Testis (tissue), 3 donors: ENCODE data around the gene N4BP2L1. TPM values are rescaled to one million over a fixed set of nuclear protein-coding genes. Genes with fewer than 3 reads are reported as not detected.

Experiments used
- DNase-seq: peaks from one replicate; pipeline ENCODE4 v3.0.0-alpha.2; 2019
- H3K27ac ChIP-seq, 2 donors: fragments of 200-600 bp; sonication (generic); one replicate each; pipeline ENCODE4 v1.5.1; 2019
- H3K27me3 ChIP-seq: fragments of 200-600 bp; sonication (generic); one replicate; pipeline ENCODE4 v1.5.1; 2019
- H3K36me3 ChIP-seq: fragments of 200-600 bp; sonication (generic); one replicate; pipeline ENCODE4 v1.5.1; 2017; ENCODE audit warnings: low read depth; ENCODE audit errors: missing control alignments
- H3K4me1 ChIP-seq: fragments of 200-600 bp; sonication (generic); one replicate; pipeline ENCODE4 v1.5.1; 2019
- H3K4me3 ChIP-seq, 2 donors: fragments of 200-600 bp; sonication (generic); one replicate each; pipeline ENCODE4 v1.5.1; 2017 to 2019
- H3K9me3 ChIP-seq: fragments of 200-600 bp; sonication (generic); one replicate; pipeline ENCODE4 v1.5.1; 2017
- POLR2A ChIP-seq: fragments of 450-650 bp; IDR thresholded peaks from one replicate; pipeline ENCODE4 v1.6.1; 2017; ENCODE audit warnings: antibody characterized with exemption, mild to moderate bottlenecking, moderate library complexity
- WGBS, 2 donors: methylation state at CpG; one replicate each; pipeline ENCODE4 v1.1.5; 2018; 5-methylcytosine and 5-hydroxymethylcytosine counted together
- intact Hi-C: fragments of 100-400 bp; cut with DNase I; formaldehyde crosslinking; loops from one replicate; pipeline ENCODE4 v1.15.1; 2023; ENCODE audit warnings: low total_unique reads
- polyA plus RNA-seq: library from polyadenylated mRNA; stranded (reverse); fragments of 350-450 nt; fragmentation: Illumina TruSeq; extraction: RNeasy Lipid Tissue Mini Kit (QIAGEN cat#74804); gene quantifications from one replicate; pipeline ENCODE4 v1.2.3, GENCODE V29; 2014; ENCODE audit warnings: low read depth, low replicate concordance; ENCODE audit not compliant: insufficient read depth
- total RNA-seq, 2 donors: library from RNA; depleted of rRNA; stranded (reverse); fragments of >200 nt; gene quantifications; one replicate each; pipeline ENCODE4 v1.2.3, GENCODE V29; 2016
- TF ChIP-seq, protein P1 (sequence below), 3 experiments: fragments of 450-650 bp in 2 of 3; fragments of 200-600 bp in 1 of 3; sonication (generic) in 1 of 3; IDR thresholded peaks; one replicate each; pipeline ENCODE4 v1.5.1; 2016 to 2019; ENCODE audit warnings: antibody characterized with exemption in 3 of 3, mild to moderate bottlenecking in 2 of 3, moderate library complexity in 1 of 3

Gene N4BP2L1
- total and polyA plus RNA-seq, 3 donors from 2014 or later = 8.3 to 13.6 (median 12.8) TPM

DNA sequence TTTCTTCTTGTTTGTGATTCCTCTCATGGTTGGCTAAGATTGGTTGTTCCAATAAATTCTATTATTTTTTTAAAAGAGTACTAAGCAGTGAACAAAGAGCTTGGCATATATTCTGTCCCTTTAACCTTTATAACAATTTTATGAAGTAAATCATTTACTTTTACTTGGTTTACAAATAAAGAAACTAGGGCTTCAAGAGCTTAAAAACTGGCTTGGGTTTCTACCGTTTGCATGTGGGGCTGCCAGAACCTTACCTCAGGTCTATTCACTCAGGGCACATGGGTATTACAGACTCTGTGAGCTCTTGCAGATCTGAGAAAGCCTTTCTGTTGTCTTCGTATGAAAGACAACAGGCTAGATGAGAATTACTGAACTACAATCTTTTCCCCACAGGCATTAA lies 13.3 kb downstream of the N4BP2L1 start:
- Histone ChIP-seq H3K4me1 (no peaks in the 10 kb centered on the region), H3K9me3 (no peaks in the 10 kb centered on the region), H3K36me3 (no peaks in the 10 kb centered on the region), H3K27ac (no peak overlapping the region), H3K27me3 (no peaks in the 10 kb centered on the region), H3K4me3 (no peak overlapping the region)
- intact Hi-C loops = no loop called here
- DNase-seq = no peak
- TF ChIP-seq POLR2A = no peak
- TF ChIP-seq, protein P1, sequence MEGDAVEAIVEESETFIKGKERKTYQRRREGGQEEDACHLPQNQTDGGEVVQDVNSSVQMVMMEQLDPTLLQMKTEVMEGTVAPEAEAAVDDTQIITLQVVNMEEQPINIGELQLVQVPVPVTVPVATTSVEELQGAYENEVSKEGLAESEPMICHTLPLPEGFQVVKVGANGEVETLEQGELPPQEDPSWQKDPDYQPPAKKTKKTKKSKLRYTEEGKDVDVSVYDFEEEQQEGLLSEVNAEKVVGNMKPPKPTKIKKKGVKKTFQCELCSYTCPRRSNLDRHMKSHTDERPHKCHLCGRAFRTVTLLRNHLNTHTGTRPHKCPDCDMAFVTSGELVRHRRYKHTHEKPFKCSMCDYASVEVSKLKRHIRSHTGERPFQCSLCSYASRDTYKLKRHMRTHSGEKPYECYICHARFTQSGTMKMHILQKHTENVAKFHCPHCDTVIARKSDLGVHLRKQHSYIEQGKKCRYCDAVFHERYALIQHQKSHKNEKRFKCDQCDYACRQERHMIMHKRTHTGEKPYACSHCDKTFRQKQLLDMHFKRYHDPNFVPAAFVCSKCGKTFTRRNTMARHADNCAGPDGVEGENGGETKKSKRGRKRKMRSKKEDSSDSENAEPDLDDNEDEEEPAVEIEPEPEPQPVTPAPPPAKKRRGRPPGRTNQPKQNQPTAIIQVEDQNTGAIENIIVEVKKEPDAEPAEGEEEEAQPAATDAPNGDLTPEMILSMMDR (IDR thresholded peaks at IDR 0.05) = no peak
- WGBS, 2 donors = 78 to 91% methylated on average over 2 of the region's 2 CpGs

DNA sequence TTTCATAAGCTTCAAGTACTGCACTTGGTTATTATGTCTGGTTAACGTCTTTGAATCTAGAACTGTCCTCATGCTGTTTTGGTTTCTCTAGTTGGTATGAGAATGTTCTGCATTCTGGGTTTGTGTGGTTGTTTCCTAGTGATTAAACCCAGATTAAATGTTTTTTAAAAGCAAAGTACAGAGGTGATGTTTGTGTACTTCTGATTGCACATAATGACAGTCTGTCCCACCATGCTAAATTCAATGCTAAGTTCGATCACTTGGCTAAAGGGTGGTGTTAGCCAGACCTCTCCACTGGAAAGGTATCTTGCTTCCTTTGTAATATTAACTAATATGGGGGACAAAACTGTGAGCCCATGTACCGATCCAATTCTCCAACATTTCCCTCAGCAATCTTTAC lies 14.6 kb downstream of the N4BP2L1 start:
- Histone ChIP-seq H3K9me3 (no peaks in the 10 kb centered on the region), H3K27ac (no peak overlapping the region), H3K4me3 (no peak overlapping the region), H3K27me3 (no peaks in the 10 kb centered on the region), H3K36me3 (no peaks in the 10 kb centered on the region), H3K4me1 (no peaks in the 10 kb centered on the region)
- no peak for DNase-seq
- 91 to 96% methylated on average over 3 of the region's 3 CpGs for WGBS, 2 donors
- TF ChIP-seq, protein P1 (IDR thresholded peaks at IDR 0.05) = no peak
- no peak for TF ChIP-seq POLR2A
- intact Hi-C loops = no loop called here

DNA sequence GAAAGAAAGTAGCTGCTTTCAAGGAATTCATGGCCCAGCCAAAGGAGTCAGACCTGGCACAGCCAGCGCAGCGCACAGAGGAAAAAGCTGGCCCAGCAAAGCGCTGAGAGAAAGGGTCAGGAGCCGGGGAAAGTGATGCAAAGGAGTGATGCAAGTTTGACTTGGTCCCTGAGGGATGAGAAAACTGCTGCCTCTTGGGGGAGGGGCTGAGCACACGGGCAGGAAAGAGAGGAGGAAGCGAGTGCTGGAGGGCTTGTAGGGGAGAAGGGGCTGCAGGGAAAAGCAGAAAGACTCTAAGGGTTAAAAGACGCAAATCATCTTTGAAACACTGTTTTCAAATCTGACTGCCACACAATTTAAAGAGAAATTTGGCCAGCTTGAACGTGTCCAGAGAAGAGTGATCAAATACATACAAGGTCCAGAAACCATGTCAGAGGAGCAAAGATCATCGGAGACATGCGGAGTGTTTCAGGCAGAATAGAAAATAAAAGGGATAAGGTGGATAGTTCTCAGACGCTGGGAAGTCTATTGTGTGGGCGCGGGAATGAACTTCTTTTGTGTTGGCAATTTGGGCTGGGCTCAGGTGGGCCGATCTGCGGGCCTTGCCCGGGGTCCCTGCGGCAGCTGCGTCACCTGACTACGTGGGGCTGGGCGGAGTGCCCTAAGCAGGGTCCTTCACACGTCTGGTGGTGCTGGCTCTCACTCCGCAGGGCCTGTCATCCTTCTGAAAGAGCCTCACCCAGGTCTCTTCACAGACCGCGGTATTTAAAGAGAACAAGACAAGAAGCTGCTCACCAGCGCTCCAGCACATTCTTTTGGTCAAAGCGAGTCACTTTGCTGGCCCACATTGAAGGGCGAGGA lies 18.1 kb downstream of the N4BP2L1 start:
- TF ChIP-seq, protein P1 (IDR thresholded peaks at IDR 0.05) = no peak
- TF ChIP-seq POLR2A = no peak
- Histone ChIP-seq H3K36me3 (no peaks in the 10 kb centered on the region), H3K9me3 (no peaks in the 10 kb centered on the region), H3K27ac (peak overlapping the region in 1 of 2 donors; percentile 76), H3K27me3 (no peaks in the 10 kb centered on the region), H3K4me1 (peaks cover 6% of the 10 kb centered on the region), H3K4me3 (peak overlapping the region in 1 of 2 donors; percentile 24)
- DNase-seq = peak; percentile 49
- intact Hi-C loops = no loop called here
- WGBS, 2 donors = 28 to 33% methylated on average over 26 to 27 of the region's 27 CpGs

DNA sequence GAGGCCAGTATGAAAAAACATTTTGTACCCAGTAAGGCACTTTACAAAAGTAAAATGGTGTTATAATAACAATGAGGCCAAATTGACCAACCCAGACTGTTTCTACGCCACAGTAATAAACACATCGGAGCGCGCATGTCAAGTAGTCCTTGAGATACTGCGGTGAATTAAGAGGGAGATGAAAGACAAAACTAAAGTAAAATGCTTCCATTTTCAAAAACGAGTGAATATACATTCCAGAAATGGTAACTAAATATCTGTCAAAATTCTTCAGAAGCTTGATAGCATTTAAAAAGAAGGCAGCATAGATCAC lies 19.0 kb downstream of the N4BP2L1 start:
- DNase-seq = peak; percentile 27
- TF ChIP-seq POLR2A = no peak
- TF ChIP-seq, protein P1 (IDR thresholded peaks at IDR 0.05) = no peak
- Histone ChIP-seq H3K36me3 (no peaks in the 10 kb centered on the region), H3K4me3 (peak overlapping the region in 1 of 2 donors; percentile 24), H3K27me3 (no peaks in the 10 kb centered on the region), H3K27ac (peak overlapping the region; percentile 42 to 76), H3K9me3 (no peaks in the 10 kb centered on the region), H3K4me1 (peaks cover 6% of the 10 kb centered on the region)
- intact Hi-C loops = no loop called here
- WGBS, 2 donors = 13 to 33% methylated on average over 6 of the region's 6 CpGs
